Measurements from ENCODE around the gene HECTD1. TPM values are rescaled to one million over a fixed set of nuclear protein-coding genes. Genes with fewer than 3 reads are reported as not detected.

HECTD1 gene
- polyA plus RNA-seq, 1 of the 3 experiments (the other 2 are of a cell fraction), result 43.2 TPM

- no peak for TF ChIP-seq MEF2A (IDR thresholded peaks at IDR 0.05; ENCODE audit: borderline replicate concordance, low read depth)
- TF ChIP-seq EZH2phosphoT487 (IDR thresholded peaks at IDR 0.05; ENCODE audit: borderline replicate concordance, low read depth), result no peak
- no peak for TF ChIP-seq TCF12 (IDR thresholded peaks at IDR 0.05)
- TF ChIP-seq, protein P1, sequence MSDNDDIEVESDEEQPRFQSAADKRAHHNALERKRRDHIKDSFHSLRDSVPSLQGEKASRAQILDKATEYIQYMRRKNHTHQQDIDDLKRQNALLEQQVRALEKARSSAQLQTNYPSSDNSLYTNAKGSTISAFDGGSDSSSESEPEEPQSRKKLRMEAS (IDR thresholded peaks at IDR 0.05; ENCODE audit: low read depth), result no peak
- no peak for TF ChIP-seq ELF1 (IDR thresholded peaks at IDR 0.05)
- TF ChIP-seq FOXJ3 (CRISPR knock-in tag; IDR thresholded peaks at IDR 0.05), result no peak
- no peak for TF ChIP-seq SIN3A (IDR thresholded peaks at IDR 0.05; ENCODE audit: borderline replicate concordance, low read depth, low read length)
- no peak for TF ChIP-seq MXI1 (IDR thresholded peaks at IDR 0.05; ENCODE audit: low read depth, low read length)
- no peak for TF ChIP-seq TAF1 (IDR thresholded peaks at IDR 0.05; ENCODE audit: borderline replicate concordance, low read depth, low read length)
- no peak for TF ChIP-seq FOSL2 (IDR thresholded peaks at IDR 0.05; ENCODE audit: borderline replicate concordance, low read depth)
- TF ChIP-seq RAD21 (IDR thresholded peaks at IDR 0.05; ENCODE audit: low read length), result no peak
- TF ChIP-seq POLR2AphosphoS5 (IDR thresholded peaks at IDR 0.05; ENCODE audit: low read depth, low read length), result no peak
- TF ChIP-seq, protein P2, sequence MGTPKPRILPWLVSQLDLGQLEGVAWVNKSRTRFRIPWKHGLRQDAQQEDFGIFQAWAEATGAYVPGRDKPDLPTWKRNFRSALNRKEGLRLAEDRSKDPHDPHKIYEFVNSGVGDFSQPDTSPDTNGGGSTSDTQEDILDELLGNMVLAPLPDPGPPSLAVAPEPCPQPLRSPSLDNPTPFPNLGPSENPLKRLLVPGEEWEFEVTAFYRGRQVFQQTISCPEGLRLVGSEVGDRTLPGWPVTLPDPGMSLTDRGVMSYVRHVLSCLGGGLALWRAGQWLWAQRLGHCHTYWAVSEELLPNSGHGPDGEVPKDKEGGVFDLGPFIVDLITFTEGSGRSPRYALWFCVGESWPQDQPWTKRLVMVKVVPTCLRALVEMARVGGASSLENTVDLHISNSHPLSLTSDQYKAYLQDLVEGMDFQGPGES (IDR thresholded peaks at IDR 0.05; ENCODE audit: low read depth, low read length), result no peak
- TF ChIP-seq NFIC (IDR thresholded peaks at IDR 0.05; ENCODE audit: borderline replicate concordance), result no peak
- no peak for TF ChIP-seq RFX5 (IDR thresholded peaks at IDR 0.05; ENCODE audit: low read length)
- TF ChIP-seq CHD2 (IDR thresholded peaks at IDR 0.05; ENCODE audit: low read length, partially characterized antibody), result no peak
- no peak for TF ChIP-seq EP300 (IDR thresholded peaks at IDR 0.05; ENCODE audit: borderline replicate concordance in 1 of 2, low read depth in 1 of 2, low read length in 1 of 2)
- TF ChIP-seq SMC3 (IDR thresholded peaks at IDR 0.05; ENCODE audit: low read depth, low read length), result no peak
- TF ChIP-seq RCOR1 (IDR thresholded peaks at IDR 0.05; ENCODE audit: low read length), result no peak
- Histone ChIP-seq H3K27me3 (ENCODE audit: insufficient read depth) (no peaks in the 10 kb centered on the region), H3F3A (replicated peaks; ENCODE audit: insufficient read depth) (peaks cover 3% of the 10 kb centered on the region), H2AFZ (ENCODE audit: low read depth) (no peak overlapping the region), H3K36me3 (replicated peaks in 1 of 2; ENCODE audit: control insufficient read depth in 1 of 2, insufficient read depth in 2 of 2, low read length in 1 of 2) (no peaks in the 10 kb centered on the region), H3K27ac (ENCODE audit: low read depth in 2 of 2, low read length in 1 of 2) (no peak overlapping the region), H4K20me1 (ENCODE audit: insufficient read depth) (no peaks in the 10 kb centered on the region), H3K9ac (no peak overlapping the region), H3K4me1 (ENCODE audit: control insufficient read depth in 1 of 2, insufficient read depth in 2 of 2, low read depth in 1 of 2, low read length in 1 of 2) (no peaks in the 10 kb centered on the region), H3K4me3 (ENCODE audit: low read depth in 2 of 2, low read length in 1 of 2) (no peak overlapping the region), H3K9me2 (no peaks in the 10 kb centered on the region), H3K4me2 (no peak overlapping the region), H3K79me2 (ENCODE audit: insufficient read depth) (no peaks in the 10 kb centered on the region), H3K9me3 (no peaks in the 10 kb centered on the region)
- POLR2A ChIA-PET, result no interaction called here
- CTCF ChIA-PET, result no interaction called here
- DNase-seq, result no peak
- whole genome bisulfite sequencing (ENCODE audit: low lambda C conversion rate), result 74% methylated on average over 1 of the region's 1 CpG
Measured at GRCh38 chr14:31224808-31225207, 17.2 kb upstream of the HECTD1 start.

DNA sequence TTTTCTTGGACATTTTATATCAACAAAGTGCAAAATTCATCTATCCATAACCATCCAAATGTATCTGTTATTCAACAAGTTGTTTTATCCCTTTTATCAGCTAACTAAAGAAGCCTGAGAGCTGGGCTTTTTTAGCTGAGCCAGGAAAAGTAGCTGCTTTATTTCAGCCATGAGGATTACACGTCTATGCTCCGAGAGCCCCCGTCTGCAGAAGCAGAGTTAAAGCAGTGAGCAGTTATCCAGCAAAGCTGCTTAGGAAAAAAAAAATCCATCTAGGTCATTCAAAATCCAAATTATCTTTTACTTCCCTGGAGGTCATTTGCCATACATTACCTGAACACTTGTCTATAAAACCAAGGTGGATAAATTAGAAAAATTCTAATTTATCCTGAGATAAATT, 15.7 kb upstream of the HECTD1 start:
- CTCF ChIA-PET, result no interaction called here
- Histone ChIP-seq H3K36me3 (replicated peaks in 1 of 2; ENCODE audit: control insufficient read depth in 1 of 2, insufficient read depth in 2 of 2, low read length in 1 of 2) (no peaks in the 10 kb centered on the region), H3K4me1 (ENCODE audit: control insufficient read depth in 1 of 2, insufficient read depth in 2 of 2, low read depth in 1 of 2, low read length in 1 of 2) (no peaks in the 10 kb centered on the region), H2AFZ (ENCODE audit: low read depth) (no peak overlapping the region), H3K27me3 (ENCODE audit: insufficient read depth) (no peaks in the 10 kb centered on the region), H3K79me2 (ENCODE audit: insufficient read depth) (no peaks in the 10 kb centered on the region), H3K27ac (ENCODE audit: low read depth in 2 of 2, low read length in 1 of 2) (no peak overlapping the region), H3K9ac (no peak overlapping the region), H4K20me1 (ENCODE audit: insufficient read depth) (no peaks in the 10 kb centered on the region), H3K9me3 (no peaks in the 10 kb centered on the region), H3K4me3 (ENCODE audit: low read depth in 2 of 2, low read length in 1 of 2) (no peak overlapping the region), H3K9me2 (no peaks in the 10 kb centered on the region), H3F3A (replicated peaks; ENCODE audit: insufficient read depth) (peaks cover 9% of the 10 kb centered on the region), H3K4me2 (no peak overlapping the region)
- WGBS (ENCODE audit: low lambda C conversion rate), result 93% methylated on average over 3 of the region's 3 CpGs
- POLR2A ChIA-PET, result no interaction called here
- no peak for DNase-seq
- TF ChIP-seq, protein P3, sequence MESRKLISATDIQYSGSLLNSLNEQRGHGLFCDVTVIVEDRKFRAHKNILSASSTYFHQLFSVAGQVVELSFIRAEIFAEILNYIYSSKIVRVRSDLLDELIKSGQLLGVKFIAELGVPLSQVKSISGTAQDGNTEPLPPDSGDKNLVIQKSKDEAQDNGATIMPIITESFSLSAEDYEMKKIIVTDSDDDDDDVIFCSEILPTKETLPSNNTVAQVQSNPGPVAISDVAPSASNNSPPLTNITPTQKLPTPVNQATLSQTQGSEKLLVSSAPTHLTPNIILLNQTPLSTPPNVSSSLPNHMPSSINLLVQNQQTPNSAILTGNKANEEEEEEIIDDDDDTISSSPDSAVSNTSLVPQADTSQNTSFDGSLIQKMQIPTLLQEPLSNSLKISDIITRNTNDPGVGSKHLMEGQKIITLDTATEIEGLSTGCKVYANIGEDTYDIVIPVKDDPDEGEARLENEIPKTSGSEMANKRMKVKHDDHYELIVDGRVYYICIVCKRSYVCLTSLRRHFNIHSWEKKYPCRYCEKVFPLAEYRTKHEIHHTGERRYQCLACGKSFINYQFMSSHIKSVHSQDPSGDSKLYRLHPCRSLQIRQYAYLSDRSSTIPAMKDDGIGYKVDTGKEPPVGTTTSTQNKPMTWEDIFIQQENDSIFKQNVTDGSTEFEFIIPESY (IDR thresholded peaks at IDR 0.05; ENCODE audit: borderline replicate concordance, low read depth), result no peak
- TF ChIP-seq, protein P4, sequence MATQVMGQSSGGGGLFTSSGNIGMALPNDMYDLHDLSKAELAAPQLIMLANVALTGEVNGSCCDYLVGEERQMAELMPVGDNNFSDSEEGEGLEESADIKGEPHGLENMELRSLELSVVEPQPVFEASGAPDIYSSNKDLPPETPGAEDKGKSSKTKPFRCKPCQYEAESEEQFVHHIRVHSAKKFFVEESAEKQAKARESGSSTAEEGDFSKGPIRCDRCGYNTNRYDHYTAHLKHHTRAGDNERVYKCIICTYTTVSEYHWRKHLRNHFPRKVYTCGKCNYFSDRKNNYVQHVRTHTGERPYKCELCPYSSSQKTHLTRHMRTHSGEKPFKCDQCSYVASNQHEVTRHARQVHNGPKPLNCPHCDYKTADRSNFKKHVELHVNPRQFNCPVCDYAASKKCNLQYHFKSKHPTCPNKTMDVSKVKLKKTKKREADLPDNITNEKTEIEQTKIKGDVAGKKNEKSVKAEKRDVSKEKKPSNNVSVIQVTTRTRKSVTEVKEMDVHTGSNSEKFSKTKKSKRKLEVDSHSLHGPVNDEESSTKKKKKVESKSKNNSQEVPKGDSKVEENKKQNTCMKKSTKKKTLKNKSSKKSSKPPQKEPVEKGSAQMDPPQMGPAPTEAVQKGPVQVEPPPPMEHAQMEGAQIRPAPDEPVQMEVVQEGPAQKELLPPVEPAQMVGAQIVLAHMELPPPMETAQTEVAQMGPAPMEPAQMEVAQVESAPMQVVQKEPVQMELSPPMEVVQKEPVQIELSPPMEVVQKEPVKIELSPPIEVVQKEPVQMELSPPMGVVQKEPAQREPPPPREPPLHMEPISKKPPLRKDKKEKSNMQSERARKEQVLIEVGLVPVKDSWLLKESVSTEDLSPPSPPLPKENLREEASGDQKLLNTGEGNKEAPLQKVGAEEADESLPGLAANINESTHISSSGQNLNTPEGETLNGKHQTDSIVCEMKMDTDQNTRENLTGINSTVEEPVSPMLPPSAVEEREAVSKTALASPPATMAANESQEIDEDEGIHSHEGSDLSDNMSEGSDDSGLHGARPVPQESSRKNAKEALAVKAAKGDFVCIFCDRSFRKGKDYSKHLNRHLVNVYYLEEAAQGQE (IDR thresholded peaks at IDR 0.05; ENCODE audit: low read depth, low read length), result no peak
- TF ChIP-seq MEF2A (IDR thresholded peaks at IDR 0.05; ENCODE audit: borderline replicate concordance, low read depth) (no peak), FOXM1 (IDR thresholded peaks at IDR 0.05; ENCODE audit: low read depth) (no peak), MXI1 (IDR thresholded peaks at IDR 0.05; ENCODE audit: low read depth, low read length) (no peak), USF2 (IDR thresholded peaks at IDR 0.05; ENCODE audit: borderline replicate concordance, low read depth, low read length) (no peak)
